GM12891 (cell line): Measurements from ENCODE around the gene PTAFR. TPM values are rescaled to one million over a fixed set of nuclear protein-coding genes. Genes with fewer than 3 reads are reported as not detected.
A peak's percentile ranks its signal among the peaks of the same experiment; 100 is the strongest.

Experiments
- DNase-seq: peaks from one replicate; pipeline ENCODE4 v3.0.0; 2011; ENCODE audit warnings: low spot score; ENCODE audit not compliant: insufficient read length
- FAIRE-seq: peaks from 2 replicates; lab custom pipeline; 2011; peaks lifted over from hg19 to GRCh38; lab: Jason Lieb, UNC
- PAX5 ChIP-seq: IDR thresholded peaks from 2 replicates; pipeline ENCODE4 v1.6.1; 2011; ENCODE audit warnings: low read length, moderate library complexity, mild to moderate bottlenecking; ENCODE audit not compliant: insufficient read depth, severe bottlenecking
- POLR2A ChIP-seq: IDR thresholded peaks from 2 replicates; pipeline ENCODE4 v1.6.1; 2011; ENCODE audit warnings: low read depth, low read length, control low read depth
- POLR2AphosphoS5 ChIP-seq: IDR thresholded peaks from 2 replicates; pipeline ENCODE4 v1.6.1; 2011; ENCODE audit warnings: low read depth, low read length, control low read depth
- POU2F2 ChIP-seq: IDR thresholded peaks from 2 replicates; pipeline ENCODE4 v1.6.1; 2011; ENCODE audit warnings: low read depth, mild to moderate bottlenecking, control low read depth, low read length, moderate library complexity
- SPI1 ChIP-seq: IDR thresholded peaks from 2 replicates; pipeline ENCODE4 v1.6.1; 2011; ENCODE audit warnings: low read depth, low read length, control low read depth
- TAF1 ChIP-seq: IDR thresholded peaks from 2 replicates; pipeline ENCODE4 v1.6.1; 2011; ENCODE audit warnings: low read depth, low read length, control low read depth
- polyA plus RNA-seq: library from polyadenylated mRNA; unstranded; fragments of >200 nt; gene quantifications from one replicate; pipeline ENCODE4 v1.2.1, GENCODE V29; 2012; ENCODE audit warnings: low read depth, missing spikeins, inconsistent platforms; ENCODE audit not compliant: missing spikeins

PTAFR gene, protein sequence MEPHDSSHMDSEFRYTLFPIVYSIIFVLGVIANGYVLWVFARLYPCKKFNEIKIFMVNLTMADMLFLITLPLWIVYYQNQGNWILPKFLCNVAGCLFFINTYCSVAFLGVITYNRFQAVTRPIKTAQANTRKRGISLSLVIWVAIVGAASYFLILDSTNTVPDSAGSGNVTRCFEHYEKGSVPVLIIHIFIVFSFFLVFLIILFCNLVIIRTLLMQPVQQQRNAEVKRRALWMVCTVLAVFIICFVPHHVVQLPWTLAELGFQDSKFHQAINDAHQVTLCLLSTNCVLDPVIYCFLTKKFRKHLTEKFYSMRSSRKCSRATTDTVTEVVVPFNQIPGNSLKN
- polyA plus RNA-seq: 10.2 TPM

DNA sequence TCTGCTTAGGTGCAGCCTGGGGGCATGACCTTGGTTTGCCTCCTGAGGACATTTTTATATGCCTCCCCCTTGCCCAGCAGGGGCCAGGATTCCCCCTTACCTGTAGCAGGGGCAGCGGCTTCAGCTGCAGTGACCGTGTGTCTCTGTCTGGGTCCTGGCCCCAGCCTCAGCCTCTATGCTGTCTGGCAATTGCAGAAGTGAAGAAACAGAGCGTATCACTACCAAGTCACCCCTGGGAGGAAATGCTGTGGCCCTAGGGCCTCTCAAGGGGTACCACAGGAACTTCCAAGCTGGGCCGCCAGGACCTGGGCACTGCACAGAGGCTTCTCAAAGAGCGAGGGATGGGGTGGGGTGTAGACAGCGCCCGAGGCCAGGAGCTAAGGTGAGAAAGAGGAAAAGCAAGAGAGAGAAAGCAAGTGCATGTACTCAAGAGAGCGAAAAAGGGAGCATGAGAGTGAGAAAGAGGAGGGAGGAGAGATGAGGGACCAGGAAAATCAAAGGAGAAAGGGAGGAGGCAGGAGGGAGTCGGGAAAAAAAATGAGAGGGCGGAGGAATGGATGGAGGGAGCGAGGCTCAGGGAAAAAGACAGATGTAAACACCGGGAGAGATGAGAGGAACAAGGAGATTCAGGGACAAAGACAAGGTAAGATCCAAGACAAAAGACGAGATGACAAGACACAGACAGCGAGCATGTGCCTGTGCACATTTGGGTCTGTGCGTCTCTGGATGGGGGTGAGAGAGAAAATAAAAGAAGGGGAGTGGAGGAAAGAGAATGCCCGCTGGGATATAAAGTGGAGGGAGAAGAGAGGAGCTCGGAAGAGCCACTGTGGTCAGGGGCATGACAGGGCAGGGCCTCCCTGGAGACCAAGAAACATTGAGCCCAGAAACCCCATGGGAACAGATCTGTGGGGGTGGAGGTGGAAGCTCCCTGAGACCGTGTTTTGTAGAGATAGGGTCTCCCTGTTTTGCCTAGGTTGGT, at the start of gene PTAFR:
TSS of gene PTAFR (minus strand) at position 199 of the 979 bp plus-strand sequence. CDS start 25,669 bp downstream, outside the sequence.
- TF ChIP-seq SPI1: peak; percentile 91
- TF ChIP-seq PAX5: no peak
- no peak for TF ChIP-seq POU2F2
- TF ChIP-seq POLR2AphosphoS5: 0 out of 2 replicates have a peak, but pooled peaks have one; percentile 34
- peak; percentile 45; the same call in 1 of the 2 replicates for TF ChIP-seq POLR2A
- TF ChIP-seq TAF1: 0 out of 2 replicates have a peak, but pooled peaks have one; percentile 25
- DNase-seq (peak; percentile 32), FAIRE-seq (peak; percentile 96)

DNA sequence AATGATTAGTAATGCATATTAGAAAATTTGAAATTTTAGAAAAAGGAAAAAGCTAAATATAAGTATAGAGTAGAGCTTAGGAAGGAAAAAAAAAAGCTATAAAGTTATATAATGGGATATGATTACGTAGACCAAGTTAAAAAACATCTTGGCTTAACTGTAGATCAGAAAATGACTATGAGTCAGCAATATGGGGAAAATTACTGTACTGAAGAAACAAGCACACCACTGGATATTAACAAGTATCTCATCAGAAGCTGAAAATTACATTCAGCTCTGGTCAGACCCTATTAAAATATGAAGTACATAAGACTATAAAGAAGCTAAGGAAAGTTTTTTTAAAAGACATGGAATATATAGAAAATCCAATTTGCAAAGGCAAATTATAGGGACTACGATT, 36.8 kb upstream of the PTAFR start:
- DNase-seq: no peak
- TF ChIP-seq TAF1: no peak
- no peak for TF ChIP-seq SPI1
- TF ChIP-seq PAX5: no peak
- TF ChIP-seq POU2F2: no peak
- no peak for TF ChIP-seq POLR2A
- TF ChIP-seq POLR2AphosphoS5: no peak
- FAIRE-seq: no peak

DNA sequence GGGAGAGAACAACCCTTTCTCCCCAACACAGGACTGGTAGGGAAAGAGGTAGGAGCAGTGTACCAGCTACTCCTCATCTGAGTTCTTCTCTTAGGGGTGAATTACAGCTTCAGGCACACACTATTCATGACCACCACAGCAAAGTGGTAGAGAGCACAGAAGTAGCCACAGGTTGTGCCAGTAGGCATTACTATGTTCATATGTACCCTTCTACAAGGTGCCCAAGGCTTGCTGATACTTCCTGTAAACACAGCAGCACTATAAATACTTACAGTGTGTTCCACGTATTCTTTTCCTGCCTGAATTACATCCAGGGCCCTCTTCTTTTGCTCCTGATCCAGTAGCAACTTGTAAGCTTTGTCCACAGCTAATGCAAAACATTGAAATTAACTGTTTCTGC, 33.2 kb upstream of the PTAFR start:
- TF ChIP-seq SPI1 (no peak), POLR2A (no peak), POLR2AphosphoS5 (no peak), TAF1 (no peak), PAX5 (no peak), POU2F2 (no peak)
- no peak for DNase-seq
- FAIRE-seq: peak; percentile 69

DNA sequence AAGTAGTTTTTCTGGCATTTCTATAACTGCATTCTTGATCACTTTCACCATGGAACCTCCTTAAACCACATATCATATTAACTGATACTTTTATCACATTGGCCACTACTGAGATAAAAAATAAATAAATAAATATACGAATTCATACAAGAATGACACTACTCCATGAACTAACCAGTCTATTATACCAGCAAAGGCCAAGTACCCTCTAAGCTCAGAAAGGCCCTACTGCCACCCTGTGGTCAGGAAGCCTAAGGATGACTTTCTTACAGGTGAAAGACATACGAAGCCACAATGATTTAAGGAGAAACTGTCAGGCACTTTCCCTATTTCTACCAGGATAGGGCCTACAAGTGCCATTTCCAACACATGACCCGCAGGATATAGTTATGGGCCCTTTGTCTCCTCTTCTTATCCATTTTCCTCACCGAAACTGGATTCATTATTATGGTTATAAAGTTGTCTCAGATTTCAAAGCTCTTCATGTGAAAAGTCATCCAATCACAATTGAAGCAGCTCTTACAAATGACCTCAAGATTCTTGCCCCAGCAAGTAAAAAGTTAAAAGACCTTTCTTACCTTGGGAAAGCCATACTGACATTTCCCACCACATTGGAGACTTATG, 32.4 kb upstream of the PTAFR start:
- TF ChIP-seq SPI1: no peak
- TF ChIP-seq POLR2A: no peak
- TF ChIP-seq PAX5: no peak
- no peak for TF ChIP-seq TAF1
- TF ChIP-seq POU2F2: no peak
- no peak for TF ChIP-seq POLR2AphosphoS5
- DNase-seq (no peak), FAIRE-seq (peak; percentile 95)

DNA sequence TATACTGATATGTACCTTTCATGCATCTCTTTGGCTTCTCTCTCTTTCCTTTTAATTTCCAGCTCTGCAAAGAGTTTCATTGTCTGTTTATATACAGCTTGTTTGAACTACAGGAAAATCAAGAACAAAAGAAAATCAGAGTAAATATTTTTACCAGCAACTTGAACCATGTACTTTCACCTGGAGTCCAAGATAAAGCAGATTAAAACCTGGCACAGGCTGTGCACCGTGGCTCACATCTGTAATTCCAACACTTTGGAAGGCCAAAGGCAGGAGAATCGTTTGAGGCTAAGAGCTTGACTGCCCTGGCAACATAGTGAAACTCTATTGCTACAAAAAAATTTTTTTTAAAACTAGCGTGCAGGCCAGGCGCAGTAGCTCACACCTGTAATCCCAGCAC, 28.8 kb upstream of the PTAFR start:
- TF ChIP-seq TAF1 (no peak), POU2F2 (no peak), SPI1 (no peak), PAX5 (no peak), POLR2A (no peak), POLR2AphosphoS5 (no peak)
- FAIRE-seq: no peak

DNA sequence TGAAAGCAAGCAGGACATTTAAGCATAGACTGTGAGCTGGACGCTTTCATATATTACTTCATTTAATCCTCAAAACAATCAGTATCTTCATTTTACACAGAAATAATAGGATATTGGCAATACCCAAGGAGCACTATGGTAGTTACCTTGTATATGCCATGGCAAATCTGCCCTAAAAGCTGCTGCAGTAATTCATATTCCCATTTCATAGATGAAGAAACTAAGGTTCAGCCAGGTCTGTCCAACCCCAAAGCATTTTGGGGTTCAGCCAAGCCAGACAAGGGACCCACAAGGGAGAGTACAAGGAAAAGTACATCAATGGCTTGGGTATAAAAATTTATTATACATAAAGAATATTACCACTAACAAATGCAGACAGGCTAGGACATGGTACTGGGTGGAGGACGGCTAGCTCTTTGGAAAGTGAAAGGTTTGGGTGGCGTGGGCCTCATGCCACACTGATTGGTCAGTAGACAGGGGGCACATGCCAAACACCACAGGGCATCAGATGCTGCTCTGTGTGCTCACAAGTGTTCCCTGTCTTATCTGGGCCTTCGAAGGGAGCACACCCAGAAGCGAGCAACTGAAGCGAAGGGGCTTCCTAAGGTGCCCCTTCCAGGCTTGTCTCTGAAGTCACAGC, 23.9 kb upstream of the PTAFR start:
- DNase-seq: no peak
- no peak for TF ChIP-seq TAF1
- TF ChIP-seq SPI1: no peak
- TF ChIP-seq PAX5: no peak
- TF ChIP-seq POLR2AphosphoS5: no peak
- TF ChIP-seq POLR2A: no peak
- no peak for TF ChIP-seq POU2F2
- FAIRE-seq: peak; percentile 41

More for the DNA sequence above, 28.8 kb upstream of the PTAFR start:
- DNase-seq: no peak

DNA sequence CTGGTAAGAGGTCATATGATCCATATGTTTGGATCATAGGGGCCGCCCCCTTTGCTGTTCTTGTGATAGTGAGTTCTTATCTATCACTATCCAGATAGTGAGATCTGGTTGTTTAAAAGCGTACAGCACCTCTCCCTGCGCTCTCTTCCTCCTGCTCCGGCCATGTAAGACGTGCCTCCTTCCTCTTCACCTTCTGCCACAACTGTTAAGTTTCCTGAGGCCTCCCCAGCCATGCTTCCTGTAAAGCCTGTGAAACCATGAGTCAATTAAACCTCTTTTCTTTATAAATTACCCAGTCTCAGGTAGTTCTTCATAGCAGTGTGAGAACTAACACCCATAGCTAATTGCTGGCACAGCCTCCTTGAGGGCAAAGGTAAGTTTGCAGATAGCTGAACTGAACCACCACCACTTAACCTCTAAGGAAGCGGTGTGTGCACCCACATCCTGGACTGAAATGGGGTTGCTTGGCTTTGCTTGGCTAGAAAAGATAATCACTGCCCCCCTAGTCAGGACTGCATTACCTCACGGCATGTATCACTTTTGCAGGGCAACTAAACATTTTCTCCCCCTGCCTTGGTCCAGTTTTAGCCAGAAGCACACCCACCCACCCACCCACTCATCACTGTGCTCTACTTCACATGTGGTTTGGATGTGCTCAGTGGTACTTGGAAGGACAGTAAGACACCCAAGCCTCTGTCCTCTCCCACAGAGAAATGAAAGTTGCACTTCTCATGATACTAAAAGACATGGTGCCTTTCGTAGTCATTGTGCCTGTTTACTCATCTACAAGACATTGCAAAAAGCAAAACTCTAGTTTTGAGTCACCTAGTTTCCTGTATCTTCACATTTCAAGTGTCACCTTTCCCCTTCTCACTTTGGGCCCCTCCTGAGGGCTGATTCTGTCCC, 23.1 kb upstream of the PTAFR start:
- peak; percentile 97 for FAIRE-seq
- peak; percentile 46; the same call in 1 of the 2 replicates for TF ChIP-seq SPI1
- peak; percentile 59 for TF ChIP-seq POLR2AphosphoS5
- TF ChIP-seq TAF1: no peak
- TF ChIP-seq POLR2A: peak; percentile 44; the same call in 1 of the 2 replicates
- peak; percentile 34 for TF ChIP-seq PAX5
- TF ChIP-seq POU2F2: peak; percentile 80
- DNase-seq: peak; percentile 59

DNA sequence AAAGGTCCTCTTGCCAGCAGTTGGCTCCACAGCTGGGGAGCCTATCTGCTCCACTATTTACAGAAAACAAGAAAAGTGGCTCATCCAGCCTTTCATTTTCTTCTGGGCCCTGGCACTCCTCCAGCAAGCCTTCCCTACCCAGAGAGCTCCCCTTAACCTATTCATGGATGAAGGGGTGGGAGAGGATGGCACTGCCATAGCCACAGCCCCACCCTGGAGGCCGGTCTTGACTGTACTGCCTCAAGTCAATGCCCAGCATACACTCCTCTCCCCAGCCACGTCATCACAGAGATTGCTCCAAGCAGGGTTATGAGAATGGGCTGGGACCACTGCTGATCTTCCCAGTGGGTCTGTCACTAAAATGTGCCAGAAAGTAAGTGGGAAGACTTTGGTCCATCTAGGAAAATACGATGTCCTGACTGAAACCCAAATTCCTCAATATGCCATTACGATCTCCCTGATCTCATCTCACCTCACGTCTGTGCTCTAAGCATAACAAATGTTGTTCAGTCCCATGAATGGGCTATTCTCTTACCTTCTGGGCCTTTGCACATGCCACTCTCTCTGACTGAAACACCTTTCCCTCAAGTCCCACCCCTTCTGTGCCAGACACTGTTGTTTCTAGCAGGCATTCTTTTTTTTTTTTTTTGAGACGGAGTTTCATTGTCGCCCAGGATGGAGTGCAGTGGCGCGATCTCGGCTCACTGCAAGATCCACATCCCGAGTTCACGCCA, 21.4 kb upstream of the PTAFR start:
- TF ChIP-seq POLR2AphosphoS5 (no peak), TAF1 (no peak), SPI1 (no peak), POLR2A (no peak), PAX5 (no peak), POU2F2 (no peak)
- DNase-seq (no peak), FAIRE-seq (peak; percentile 71)
